ENCODE measurements around the gene KIAA1217.

Gene KIAA1217

GRCh38 chr10:24531439-24531838 lies 322.5 kb downstream of the KIAA1217 start:
- no peak for DNase-seq (ENCODE audit: extremely low read depth in 1 of 2, low read depth in 1 of 2)

DNA sequence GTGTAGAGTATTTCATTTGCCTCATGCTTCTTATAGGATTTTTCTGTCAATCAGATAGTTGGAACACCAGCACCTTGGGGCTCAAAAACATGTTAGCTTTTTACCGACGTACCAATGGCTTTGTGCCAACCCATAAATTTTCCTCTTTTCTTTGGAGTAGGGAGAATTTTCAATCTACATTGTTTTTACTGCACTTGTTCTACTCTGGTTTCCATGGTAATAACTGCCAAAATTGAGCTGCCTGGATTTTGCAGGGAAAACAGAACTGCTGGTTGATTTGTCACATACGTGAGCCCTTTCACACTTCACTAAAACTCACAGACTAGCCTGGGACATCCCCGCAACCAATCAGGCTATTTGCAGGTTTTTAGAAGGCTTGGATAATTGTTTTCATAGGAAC lies 325.0 kb downstream of the KIAA1217 start:
- no peak for DNase-seq (ENCODE audit: extremely low read depth in 1 of 2, low read depth in 1 of 2)

- DNase-seq (ENCODE audit: extremely low read depth in 1 of 2, low read depth in 1 of 2): no peak
These were observed 327.7 kb downstream of the KIAA1217 start for GRCh38 chr10:24536636-24537035.

- no peak for DNase-seq (ENCODE audit: extremely low read depth in 1 of 2, low read depth in 1 of 2)
These were observed 332.4 kb downstream of the KIAA1217 start for GRCh38 chr10:24541239-24541753.

DNA sequence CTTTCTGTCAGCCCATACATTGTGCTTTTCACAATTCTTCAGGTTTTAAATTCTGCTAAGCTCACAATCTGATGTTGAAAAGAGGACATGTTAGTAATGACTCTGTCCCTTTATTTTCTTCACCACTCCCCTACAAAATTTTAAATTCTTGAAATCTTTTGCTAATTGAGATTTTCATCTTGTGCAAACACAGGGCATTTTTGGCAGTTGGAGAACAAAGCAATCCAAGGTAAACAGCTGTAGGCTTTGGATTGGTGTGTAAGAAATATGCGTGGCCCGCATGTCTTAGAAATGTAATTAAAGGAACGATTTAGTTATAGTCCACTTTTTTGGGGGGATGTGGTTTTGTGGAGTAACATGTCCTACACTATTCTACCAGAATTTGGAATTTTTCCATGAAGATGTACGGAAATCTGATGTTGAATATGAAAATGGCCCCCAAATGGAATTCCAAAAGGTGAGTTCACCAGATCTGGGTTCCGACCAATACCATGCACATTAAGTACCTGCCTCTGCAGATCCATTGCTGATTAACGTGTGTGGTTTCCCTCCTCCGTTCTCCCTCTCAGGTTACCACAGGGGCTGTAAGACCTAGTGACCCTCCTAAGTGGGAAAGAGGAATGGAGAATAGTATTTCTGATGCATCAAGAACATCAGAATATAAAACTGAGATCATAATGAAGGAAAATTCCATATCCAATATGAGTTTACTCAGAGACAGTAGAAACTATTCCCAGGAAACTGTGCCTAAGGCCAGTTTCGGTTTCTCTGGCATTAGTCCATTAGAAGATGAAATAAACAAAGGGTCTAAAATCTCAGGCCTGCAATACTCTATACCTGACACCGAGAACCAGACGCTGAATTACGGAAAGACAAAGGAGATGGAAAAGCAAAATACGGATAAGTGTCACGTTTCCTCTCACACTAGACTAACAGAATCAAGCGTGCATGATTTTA lies 333.7 kb downstream of the KIAA1217 start:
- no peak for DNase-seq (ENCODE audit: extremely low read depth in 1 of 2, low read depth in 1 of 2)

GRCh38 chr10:24544776-24545175 lies 335.8 kb downstream of the KIAA1217 start:
- no peak for DNase-seq (ENCODE audit: extremely low read depth in 1 of 2, low read depth in 1 of 2)

DNA sequence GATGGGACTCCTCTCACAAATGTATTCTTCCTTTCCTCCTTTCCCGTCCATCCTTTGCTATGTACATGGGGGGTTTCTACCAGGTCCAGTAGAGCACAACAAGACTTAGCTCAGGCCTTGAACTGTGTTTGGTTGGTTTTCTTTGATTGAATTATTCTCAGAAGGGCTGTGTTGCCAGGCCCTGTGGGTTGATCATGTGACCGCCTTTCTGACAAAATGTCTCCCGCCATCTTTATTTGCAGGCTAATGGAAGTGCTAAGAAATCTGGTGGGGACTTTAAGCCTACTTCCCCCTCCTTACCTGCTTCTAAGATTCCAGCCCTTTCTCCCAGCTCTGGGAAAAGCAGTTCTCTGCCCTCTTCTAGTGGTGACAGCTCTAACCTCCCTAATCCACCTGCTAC lies 336.6 kb downstream of the KIAA1217 start:
- DNase-seq (ENCODE audit: extremely low read depth in 1 of 2, low read depth in 1 of 2): no peak

DNA sequence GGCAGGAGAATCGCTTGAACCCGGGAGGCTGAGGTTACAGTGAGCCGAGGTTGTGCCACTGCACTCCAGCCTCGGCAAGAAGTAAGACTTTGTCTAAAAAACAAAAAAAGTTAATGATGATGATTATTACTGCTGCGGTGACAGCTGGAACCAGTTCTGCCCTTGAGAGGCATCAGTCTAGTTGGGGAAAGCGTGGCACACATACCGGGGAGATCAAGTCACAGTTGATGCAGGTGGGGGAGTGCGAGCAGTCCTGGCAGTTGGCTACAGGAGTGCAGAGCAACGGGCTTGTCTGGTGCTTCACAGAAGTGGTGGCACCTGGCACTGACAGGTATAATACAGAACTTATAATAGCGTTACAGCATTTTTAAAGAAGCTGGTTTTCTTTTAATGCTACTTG lies 341.7 kb downstream of the KIAA1217 start:
- DNase-seq (ENCODE audit: extremely low read depth in 1 of 2, low read depth in 1 of 2): no peak

- DNase-seq (ENCODE audit: extremely low read depth in 1 of 2, low read depth in 1 of 2): no peak
These were observed 342.2 kb downstream of the KIAA1217 start for GRCh38 chr10:24551161-24551560.

DNA sequence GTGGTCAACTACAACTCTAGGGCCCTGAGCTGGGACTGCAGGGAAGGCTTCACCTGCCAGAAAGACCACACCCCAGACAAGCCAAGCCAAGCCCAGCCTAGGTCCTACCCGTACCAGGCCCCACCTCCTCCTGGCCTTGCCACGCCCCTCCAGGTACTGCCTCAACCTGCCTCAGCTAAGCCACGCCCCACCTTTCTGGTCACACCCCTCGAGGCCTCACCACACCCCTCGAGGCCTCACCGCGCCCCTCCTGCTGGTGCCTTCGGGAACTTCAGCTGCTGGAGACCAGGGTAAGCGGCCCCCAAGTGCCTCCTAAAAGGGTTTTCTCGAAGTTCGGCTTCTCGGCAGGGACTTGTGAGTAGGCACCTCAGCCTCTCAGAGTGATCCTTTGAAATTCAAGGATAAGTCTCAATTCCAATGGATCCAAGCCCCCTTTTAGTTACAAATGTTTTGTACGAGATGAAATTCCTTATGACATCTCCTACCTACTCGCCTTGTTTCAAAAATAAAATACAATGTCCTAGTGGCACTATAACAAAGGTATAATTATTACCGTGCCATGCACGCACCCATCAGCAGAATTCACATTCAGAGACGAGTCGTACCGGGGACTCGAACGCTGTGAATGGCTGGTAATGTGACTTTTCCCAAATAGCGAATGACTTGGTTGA lies 343.5 kb downstream of the KIAA1217 start:
- no peak for DNase-seq (ENCODE audit: extremely low read depth in 1 of 2, low read depth in 1 of 2)

GRCh38 chr10:24553051-24553612 lies 344.2 kb downstream of the KIAA1217 start:
- DNase-seq (ENCODE audit: extremely low read depth in 1 of 2, low read depth in 1 of 2): no peak

- no peak for DNase-seq (ENCODE audit: extremely low read depth in 1 of 2, low read depth in 1 of 2)
These were observed 345.1 kb downstream of the KIAA1217 start for GRCh38 chr10:24554036-24554435.

DNA sequence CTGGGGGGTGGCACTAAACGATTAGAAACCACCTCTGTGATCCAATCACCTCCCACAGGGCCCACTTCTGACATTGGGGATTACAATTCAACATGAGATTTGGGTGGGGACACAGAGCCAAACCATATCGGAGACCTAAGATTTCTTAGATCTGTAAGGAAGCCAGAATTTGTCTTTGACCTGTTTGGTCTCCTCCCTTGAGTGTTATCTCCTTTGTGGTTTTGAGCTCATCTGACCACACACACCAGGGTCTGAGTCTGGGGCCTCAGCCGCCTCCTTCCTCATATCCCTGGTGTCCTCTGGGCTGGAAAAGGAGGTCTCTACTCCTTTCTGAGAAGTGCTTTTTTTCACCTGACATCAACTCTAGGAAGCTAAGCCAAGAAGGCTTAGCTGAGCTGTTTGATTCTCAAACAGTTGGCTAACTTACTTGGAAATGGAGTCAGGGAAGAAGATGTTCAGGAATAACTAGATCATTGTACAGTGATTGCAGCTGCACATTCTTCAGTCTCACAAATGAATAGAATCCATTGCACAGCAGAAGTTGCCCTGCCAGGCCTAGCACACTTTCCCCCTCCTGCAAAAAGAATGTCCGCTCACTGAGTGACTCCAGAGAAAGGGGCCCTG lies 347.3 kb downstream of the KIAA1217 start:
- DNase-seq (ENCODE audit: extremely low read depth in 1 of 2, low read depth in 1 of 2): no peak

DNA sequence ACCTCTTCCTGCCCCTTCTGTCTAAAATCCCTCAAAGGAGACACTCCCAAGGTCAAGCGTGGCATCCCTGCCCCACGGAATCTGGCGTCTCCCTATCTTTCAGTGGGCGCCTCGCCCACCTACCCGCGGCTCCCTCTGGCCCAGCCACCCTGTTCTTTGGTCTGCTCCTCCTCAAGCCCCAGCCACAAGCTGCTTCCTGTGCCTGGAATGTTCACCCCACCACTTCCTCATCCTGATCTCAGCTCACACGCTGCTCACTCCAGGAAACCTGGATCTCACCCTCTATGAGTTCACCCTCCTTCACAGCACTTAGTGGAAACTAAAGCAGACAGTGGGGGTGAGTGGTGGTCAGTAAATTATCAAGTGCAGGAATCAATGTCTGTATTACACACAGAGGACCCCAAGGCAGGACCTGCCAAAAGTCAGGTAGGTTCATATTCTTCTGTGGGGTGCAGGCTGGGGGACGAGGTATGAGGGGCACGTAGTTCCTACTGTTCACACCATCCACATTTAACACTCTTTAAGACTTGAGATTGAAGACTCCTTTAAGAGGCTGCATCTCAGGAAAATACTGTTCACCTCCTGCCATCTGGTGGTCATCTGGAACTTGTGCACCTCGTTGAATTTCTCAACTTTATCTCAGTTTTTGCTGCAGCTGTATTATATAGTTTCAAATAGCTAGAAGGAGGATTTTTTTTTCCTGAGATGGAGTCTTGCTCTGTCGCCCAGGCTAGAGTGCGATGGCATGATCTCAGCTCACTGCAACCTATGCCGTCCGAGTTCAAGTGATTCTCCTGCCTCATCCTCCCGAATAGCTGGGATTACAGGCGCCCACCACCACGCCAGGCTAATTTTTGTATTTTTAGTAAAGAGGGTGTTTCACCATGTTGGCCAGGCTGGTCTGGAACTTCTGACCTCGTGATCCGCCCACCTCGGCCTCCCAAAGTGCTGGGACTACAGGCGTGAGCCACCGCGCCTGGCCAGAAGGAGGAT lies 348.1 kb downstream of the KIAA1217 start:
- no peak for DNase-seq (ENCODE audit: extremely low read depth in 1 of 2, low read depth in 1 of 2)

- DNase-seq (ENCODE audit: extremely low read depth in 1 of 2, low read depth in 1 of 2): no peak
These were observed 352.5 kb downstream of the KIAA1217 start for GRCh38 chr10:24561453-24561852.

DNA sequence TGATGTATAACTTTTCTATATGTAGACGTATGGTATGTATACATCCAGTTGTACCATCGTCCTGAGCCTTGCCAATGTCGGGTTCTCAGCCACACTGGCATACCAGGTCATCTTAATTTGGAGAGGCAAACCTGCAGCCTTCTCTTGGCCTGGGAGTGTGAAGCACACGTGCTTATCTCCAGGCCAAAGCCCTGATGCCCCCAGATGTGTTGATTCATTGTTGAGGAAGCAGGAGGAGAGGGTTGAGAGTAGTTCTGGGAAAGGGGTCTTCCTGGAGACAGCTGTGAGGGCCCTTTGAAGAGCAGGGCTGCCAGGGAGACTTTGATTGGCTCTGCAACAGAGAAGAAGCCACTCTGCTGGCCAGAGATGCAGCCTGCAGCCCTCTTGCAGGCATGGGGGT lies 359.1 kb downstream of the KIAA1217 start:
- DNase-seq (ENCODE audit: extremely low read depth in 1 of 2, low read depth in 1 of 2): no peak

DNA sequence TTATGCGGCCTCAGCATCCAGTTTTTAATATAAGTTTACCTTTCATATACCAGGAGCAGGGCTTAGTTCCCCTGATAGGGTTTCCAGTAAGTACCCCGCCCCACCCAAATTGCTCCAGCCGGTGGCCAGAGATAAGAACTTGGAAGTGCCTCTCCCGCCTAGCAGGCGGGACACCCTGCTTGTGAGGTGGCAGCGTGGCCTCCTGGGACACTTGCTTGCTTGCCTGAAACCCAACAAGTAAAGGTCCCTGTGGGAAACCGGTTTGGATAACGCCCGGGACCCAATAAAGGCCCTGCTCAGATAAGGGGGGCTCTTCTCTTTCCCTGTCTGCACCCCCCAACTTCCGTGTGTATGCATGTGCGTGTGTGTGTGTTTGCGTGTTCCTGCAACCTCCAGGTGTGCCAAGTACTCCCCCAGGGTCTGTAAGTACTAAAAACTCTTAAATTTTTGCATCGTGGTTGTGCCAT lies 360.4 kb downstream of the KIAA1217 start:
- no peak for DNase-seq (ENCODE audit: extremely low read depth in 1 of 2, low read depth in 1 of 2)

DNA sequence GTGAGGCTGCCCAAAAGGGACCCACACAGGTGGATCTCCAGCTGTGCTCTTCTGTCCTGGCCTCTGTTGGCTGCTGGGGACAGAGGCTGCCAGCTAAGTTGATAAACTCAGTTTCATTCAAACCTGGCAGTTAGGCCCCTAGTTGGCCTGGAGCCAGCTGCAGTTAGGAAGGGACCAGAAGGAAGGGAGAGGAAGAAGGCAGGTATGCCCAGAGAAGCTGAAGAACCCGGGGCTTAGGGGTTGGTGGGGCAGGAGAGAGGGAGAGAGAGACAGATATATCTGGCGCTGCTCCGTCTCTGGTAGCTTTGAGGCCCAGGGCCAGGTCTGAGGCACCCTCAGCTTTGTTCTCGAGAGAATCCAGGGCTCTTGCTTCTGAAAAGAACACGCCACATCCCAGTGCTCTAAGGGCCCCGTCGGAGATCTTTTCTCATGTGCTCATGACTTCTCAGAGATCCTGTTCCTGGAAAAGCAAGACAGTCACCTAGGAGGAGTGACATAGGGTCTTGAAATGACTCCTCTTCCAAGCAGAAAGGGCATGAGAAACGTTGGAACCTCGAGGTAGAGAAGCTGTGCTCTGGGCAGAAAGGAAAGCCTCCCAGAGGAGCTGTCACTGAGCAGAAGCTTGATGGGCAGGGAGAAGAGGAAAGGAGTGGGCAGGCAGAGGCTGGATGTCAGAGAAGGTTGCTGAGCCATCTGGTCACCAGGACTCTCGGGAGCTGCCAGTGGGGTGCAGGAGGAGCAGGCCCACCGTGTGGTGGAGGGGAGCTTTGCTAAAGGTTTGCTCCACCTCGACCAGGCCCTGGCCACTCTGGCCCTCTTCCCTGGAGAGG lies 361.1 kb downstream of the KIAA1217 start:
- DNase-seq (ENCODE audit: extremely low read depth in 1 of 2, low read depth in 1 of 2): no peak
